HL-60 (cell line): Measurements from ENCODE around the gene CALML6.

Source experiments
- DNase-seq, 2 experiments: peaks; one replicate each; pipeline ENCODE4 v3.0.0-alpha.2; 2010 to 2020; ENCODE audit warnings: low read depth in 1 of 2, low spot score in 1 of 2
- H3K27ac ChIP-seq: fragments of 250-450 bp; sonication (Bioruptor Pico); replicated peaks from 2 replicates; pipeline ENCODE4 v1.5.1; 2020; ENCODE audit warnings: mild to moderate bottlenecking, moderate library complexity
- H3K27me3 ChIP-seq: fragments of 250-450 bp; sonication (Bioruptor Pico); 2 replicates; pipeline ENCODE4 v1.5.1; 2021; ENCODE audit warnings: mild to moderate bottlenecking, moderate library complexity; ENCODE audit not compliant: insufficient read depth, poor library complexity, severe bottlenecking
- H3K4me3 ChIP-seq: replicated peaks from 2 replicates; pipeline ENCODE4 v1.5.1; 2011; ENCODE audit warnings: mild to moderate bottlenecking, control low read depth, low read length; ENCODE audit not compliant: insufficient read depth
- CTCF ChIP-seq: IDR thresholded peaks from one replicate; pipeline ENCODE4 v1.5.1; 2011; ENCODE audit warnings: low read length, control low read depth, inconsistent platforms; ENCODE audit not compliant: insufficient read depth
- GABPA ChIP-seq: IDR thresholded peaks from 2 replicates; pipeline ENCODE4 v1.6.1; 2012; ENCODE audit warnings: low read depth
- POLR2AphosphoS5 ChIP-seq: IDR thresholded peaks from 2 replicates; pipeline ENCODE4 v1.6.1; 2012; ENCODE audit warnings: low read depth
- REST ChIP-seq: IDR thresholded peaks from 2 replicates; pipeline ENCODE4 v1.6.1; 2012; ENCODE audit warnings: low read depth; ENCODE audit not compliant: insufficient replicate concordance
- SPI1 ChIP-seq: IDR thresholded peaks from 2 replicates; pipeline ENCODE4 v1.6.1; 2012; ENCODE audit warnings: low read depth, mild to moderate bottlenecking, borderline replicate concordance

The CALML6 gene

GRCh38 chr1:1943834-1944570 lies 28.9 kb downstream of the CALML6 start:
- Histone ChIP-seq H3K27me3 (peaks cover 17% of the 10 kb centered on the region), H3K27ac (no peak overlapping the region), H3K4me3 (no peak overlapping the region)
- TF ChIP-seq POLR2AphosphoS5 (no peak), CTCF (peak; percentile 71), GABPA (no peak), SPI1 (no peak), REST (peak; percentile 89)
- DNase-seq, result peak in 1 of 2 experiments; percentile 30

- DNase-seq, result no peak
- Histone ChIP-seq H3K4me3 (no peak overlapping the region), H3K27me3 (peaks cover 12% of the 10 kb centered on the region), H3K27ac (no peak overlapping the region)
- TF ChIP-seq SPI1 (no peak), REST (no peak), POLR2AphosphoS5 (no peak), GABPA (no peak), CTCF (no peak)
Observed at GRCh38 chr1:1945782-1946393, 30.8 kb downstream of the CALML6 start.

GRCh38 chr1:1946540-1946939 lies 31.5 kb downstream of the CALML6 start:
- Histone ChIP-seq H3K27me3 (peaks cover 6% of the 10 kb centered on the region), H3K4me3 (no peak overlapping the region), H3K27ac (no peak overlapping the region)
- TF ChIP-seq REST (no peak), GABPA (no peak), SPI1 (no peak), CTCF (no peak), POLR2AphosphoS5 (no peak)
- no peak for DNase-seq
